Thoracic aorta (tissue), 2 donors: ENCODE data around the gene PAX9. TPM values are rescaled to one million over a fixed set of nuclear protein-coding genes. Genes with fewer than 3 reads are reported as not detected.
"Not testable (repeated sequence)": the region's sequence is repeated elsewhere in the genome, so short reads cannot be mapped to it uniquely, and the experiment has no call there.

Source experiments
- ATAC-seq: fragments of 150-250 bp; one replicate; pipeline ENCODE4 v1.8.0; 2017; ENCODE audit warnings: low read depth; ENCODE audit not compliant: insufficient number of reproducible peaks, low FRiP score
- DNase-seq: peaks from one replicate; pipeline ENCODE4 v3.0.0-alpha.2; 2020; ENCODE audit warnings: low spot score
- H3K27ac ChIP-seq, 2 donors: fragments of 200-600 bp; sonication (generic); 1 replicate in 1 of 2; 2 replicates in 1 of 2; pipeline ENCODE4 v1.5.1; 2016; ENCODE audit warnings: mild to moderate bottlenecking in 2 of 2, moderate library complexity in 2 of 2
- H3K27me3 ChIP-seq: fragments of 200-600 bp; sonication (generic); replicated peaks from 2 replicates; pipeline ENCODE4 v1.6.0; 2016; ENCODE audit warnings: mild to moderate bottlenecking; ENCODE audit not compliant: insufficient read depth
- H3K36me3 ChIP-seq: fragments of 200-600 bp; sonication (generic); one replicate; pipeline ENCODE4 v1.5.1; 2016
- H3K4me1 ChIP-seq, 2 donors: fragments of 200-600 bp; sonication (generic); 1 replicate in 1 of 2; 2 replicates in 1 of 2; pipeline versions ENCODE4 v1.5.1 to v1.6.0; 2016; ENCODE audit warnings: low read depth in 2 of 2, mild to moderate bottlenecking in 1 of 2; ENCODE audit not compliant: control insufficient read depth in 1 of 2
- H3K4me3 ChIP-seq: fragments of 200-600 bp; sonication (generic); 2 replicates; pipeline ENCODE4 v1.5.1; 2016; ENCODE audit warnings: mild to moderate bottlenecking
- H3K9me3 ChIP-seq: fragments of 200-600 bp; sonication (generic); 2 replicates; pipeline ENCODE4 v1.5.1; 2016
- total RNA-seq, 2 donors: library from RNA; depleted of rRNA; stranded (reverse); fragments of >200 nt; gene quantifications; one replicate each; pipeline versions ENCODE4 v1.1.0 to v1.2.3, GENCODE V29; 2016
- TF ChIP-seq, protein P1 (sequence below): fragments of 200-600 bp; sonication (generic); IDR thresholded peaks from one replicate; pipeline ENCODE4 v1.5.1; 2019; ENCODE audit warnings: antibody characterized with exemption

The PAX9 gene
- total RNA-seq, 2 donors from 2014 or later: 0.21 to 4.5 TPM

DNA sequence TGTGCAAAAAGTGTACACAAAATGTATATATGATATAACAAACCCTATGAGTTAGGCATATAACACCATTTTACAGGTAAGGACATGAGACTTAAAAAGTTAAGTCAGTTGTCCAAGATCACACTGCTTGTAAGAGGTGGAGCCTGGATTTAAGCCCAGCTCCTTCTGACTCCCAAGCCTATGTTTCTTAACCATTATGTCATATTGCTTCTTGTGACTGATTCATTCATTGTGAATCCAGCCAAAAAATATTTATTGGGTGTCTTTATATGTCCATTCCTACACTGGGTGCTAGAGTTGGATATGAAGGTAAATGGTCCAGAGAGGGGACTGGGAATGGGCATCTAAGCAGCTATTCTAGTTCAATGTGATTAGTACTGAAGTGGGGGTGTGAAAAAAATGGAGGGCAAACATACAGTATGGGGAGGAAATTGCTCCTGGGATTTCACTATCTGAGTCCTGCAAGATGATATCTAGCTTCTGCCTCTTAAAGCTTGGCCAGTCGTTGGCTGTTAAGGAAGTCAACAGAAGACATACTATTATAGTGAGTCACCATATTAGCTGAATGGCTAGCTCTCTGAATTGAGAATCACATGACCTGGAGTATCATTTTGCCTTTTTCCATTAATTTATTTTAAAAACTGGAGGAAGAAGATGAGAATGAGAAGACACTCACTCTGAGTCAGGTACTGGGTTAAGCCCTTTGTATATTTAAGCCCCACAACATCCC, 28.8 kb downstream of the PAX9 start:
- TF ChIP-seq, protein P1, sequence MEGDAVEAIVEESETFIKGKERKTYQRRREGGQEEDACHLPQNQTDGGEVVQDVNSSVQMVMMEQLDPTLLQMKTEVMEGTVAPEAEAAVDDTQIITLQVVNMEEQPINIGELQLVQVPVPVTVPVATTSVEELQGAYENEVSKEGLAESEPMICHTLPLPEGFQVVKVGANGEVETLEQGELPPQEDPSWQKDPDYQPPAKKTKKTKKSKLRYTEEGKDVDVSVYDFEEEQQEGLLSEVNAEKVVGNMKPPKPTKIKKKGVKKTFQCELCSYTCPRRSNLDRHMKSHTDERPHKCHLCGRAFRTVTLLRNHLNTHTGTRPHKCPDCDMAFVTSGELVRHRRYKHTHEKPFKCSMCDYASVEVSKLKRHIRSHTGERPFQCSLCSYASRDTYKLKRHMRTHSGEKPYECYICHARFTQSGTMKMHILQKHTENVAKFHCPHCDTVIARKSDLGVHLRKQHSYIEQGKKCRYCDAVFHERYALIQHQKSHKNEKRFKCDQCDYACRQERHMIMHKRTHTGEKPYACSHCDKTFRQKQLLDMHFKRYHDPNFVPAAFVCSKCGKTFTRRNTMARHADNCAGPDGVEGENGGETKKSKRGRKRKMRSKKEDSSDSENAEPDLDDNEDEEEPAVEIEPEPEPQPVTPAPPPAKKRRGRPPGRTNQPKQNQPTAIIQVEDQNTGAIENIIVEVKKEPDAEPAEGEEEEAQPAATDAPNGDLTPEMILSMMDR: no peak
- Histone ChIP-seq H3K27ac (no peak overlapping the region), H3K9me3 (no peaks in the 10 kb centered on the region), H3K4me3 (no peak overlapping the region), H3K27me3 (no peaks in the 10 kb centered on the region), H3K36me3 (no peaks in the 10 kb centered on the region), H3K4me1 (no peaks in the 10 kb centered on the region)
- ATAC-seq (no peak), DNase-seq (no peak)

DNA sequence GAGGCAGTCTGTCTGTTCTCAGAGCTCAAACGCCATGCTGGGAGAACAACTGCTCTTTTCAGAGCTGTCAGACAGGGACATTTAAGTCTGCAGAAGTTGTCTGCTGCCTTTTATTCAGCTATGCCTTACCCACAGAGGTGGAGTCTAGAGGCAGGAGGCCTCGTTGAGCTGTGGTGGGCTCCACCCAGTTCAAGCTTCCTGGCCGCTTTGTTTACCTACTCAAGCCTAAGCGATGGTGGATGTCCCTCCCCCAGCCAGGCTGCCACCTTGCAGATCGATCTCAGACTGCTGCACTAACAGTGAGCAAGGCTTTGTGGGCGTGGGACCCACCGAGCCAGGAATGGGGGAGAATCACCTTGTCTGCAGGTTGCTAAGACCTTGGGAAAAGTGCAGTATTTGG, 37.8 kb downstream of the PAX9 start:
- H3K36me3 ChIP-seq, H3K4me3 ChIP-seq, H3K9me3 ChIP-seq, H3K27me3 ChIP-seq, ATAC-seq, H3K27ac ChIP-seq, DNase-seq, H3K4me1 ChIP-seq: not testable (repeated sequence)

DNA sequence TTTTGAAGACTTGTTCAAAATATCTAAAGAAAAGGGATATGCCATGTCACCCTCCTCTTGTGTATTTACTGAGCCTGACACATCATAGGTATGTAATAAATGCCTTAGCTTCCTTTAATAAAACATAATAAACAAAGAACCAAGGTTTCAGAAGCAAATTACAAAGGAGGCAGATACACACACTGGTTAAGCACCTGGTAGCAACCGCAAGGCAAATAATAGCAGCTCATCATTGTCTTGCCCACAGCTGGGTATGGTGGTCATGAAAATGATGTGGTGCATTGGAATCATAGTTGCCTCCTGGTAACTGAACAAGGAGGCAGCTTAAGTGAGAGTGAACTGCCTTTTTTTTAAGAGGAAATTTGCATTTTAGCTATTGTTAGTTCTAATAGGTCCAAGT, 39.0 kb downstream of the PAX9 start:
- H3K9me3 ChIP-seq: no peaks in the 10 kb centered on the region
- no peak overlapping the region for H3K27ac ChIP-seq
- no peaks in the 10 kb centered on the region for H3K36me3 ChIP-seq
- DNase-seq (no peak), ATAC-seq (no peak)
- H3K4me1 ChIP-seq: no peaks in the 10 kb centered on the region
- H3K4me3 ChIP-seq: no peak overlapping the region
- H3K27me3 ChIP-seq: no peaks in the 10 kb centered on the region
- TF ChIP-seq, protein P1: no peak

DNA sequence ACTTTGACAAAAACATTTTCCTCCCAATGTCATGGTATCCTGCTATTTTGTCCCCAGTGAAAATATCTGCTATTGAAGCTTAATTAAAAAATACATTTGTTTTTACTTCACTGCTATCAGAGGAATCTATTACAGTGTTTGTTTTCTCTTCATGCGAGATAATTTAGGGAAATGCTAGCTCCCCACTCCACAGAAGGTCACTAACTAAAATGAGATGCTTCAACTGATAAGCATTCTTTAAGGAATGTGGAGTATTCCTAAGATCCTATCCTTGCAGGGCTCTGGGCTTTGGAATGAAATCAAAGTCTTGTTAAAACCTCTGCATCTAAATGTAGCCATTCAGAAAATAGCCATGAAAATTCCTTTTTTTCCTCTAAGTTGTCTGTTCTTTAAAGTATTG, 39.5 kb downstream of the PAX9 start:
- Histone ChIP-seq H3K27me3 (no peaks in the 10 kb centered on the region), H3K4me3 (no peak overlapping the region), H3K4me1 (no peaks in the 10 kb centered on the region), H3K9me3 (no peaks in the 10 kb centered on the region), H3K36me3 (no peaks in the 10 kb centered on the region), H3K27ac (no peak overlapping the region)
- TF ChIP-seq, protein P1: no peak
- ATAC-seq: no peak
- DNase-seq: no peak

DNA sequence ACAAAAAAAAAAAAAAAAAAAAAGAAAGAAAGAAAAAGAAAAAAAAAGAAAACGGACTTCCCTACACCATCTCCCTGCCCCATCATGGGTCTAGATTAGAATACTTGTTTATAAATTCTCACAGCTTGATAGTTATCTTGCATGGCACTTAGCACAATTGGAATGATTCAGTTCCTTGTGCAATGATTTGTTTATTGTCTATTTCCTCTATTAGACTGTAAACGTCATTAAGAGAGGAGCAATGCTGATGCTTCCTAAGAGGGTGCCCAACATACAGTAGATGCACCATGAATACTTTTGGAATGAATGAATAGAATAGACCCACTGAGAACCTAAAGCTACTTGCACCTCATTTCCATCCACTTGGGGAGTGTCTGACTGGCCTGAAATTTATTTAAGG, 40.8 kb downstream of the PAX9 start:
- DNase-seq (no peak), ATAC-seq (no peak)
- Histone ChIP-seq H3K36me3 (no peaks in the 10 kb centered on the region), H3K4me1 (no peaks in the 10 kb centered on the region), H3K27ac (no peak overlapping the region), H3K4me3 (no peak overlapping the region), H3K27me3 (no peaks in the 10 kb centered on the region), H3K9me3 (no peaks in the 10 kb centered on the region)
- TF ChIP-seq, protein P1: no peak

DNA sequence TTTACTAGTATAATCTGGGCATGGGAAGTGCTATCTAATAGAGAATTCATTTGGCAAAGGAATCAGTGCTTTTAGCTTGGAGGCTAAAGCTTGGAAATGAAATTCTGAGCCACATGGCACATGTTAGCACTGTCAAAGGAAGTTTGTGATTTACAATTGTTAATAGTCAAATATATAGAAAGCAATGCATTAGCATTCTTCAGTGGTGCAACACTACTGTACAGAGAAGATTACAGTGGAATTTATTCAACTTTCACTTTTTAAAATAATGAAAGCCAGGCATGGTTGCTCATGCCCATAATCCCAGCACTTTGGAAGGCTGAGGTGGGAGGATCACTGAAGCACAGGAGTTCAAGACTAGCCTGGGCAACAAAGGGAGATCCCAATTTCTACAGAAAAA, 45.9 kb downstream of the PAX9 start:
- Histone ChIP-seq H3K4me1 (no peaks in the 10 kb centered on the region), H3K9me3 (no peaks in the 10 kb centered on the region), H3K27me3 (no peaks in the 10 kb centered on the region), H3K36me3 (no peaks in the 10 kb centered on the region), H3K27ac (no peak overlapping the region), H3K4me3 (no peak overlapping the region)
- TF ChIP-seq, protein P1: no peak
- DNase-seq (no peak), ATAC-seq (no peak)
